HG03095 (cell line): ENCODE measurements around the gene HELZ.
"Not testable (repeated sequence)": the region's sequence is repeated elsewhere in the genome, so short reads cannot be mapped to it uniquely, and the experiment has no call there.

Experiments used
- ATAC-seq: cut with Tn5 transposase; IDR thresholded peaks from one replicate; pipeline ENCODE4 v1.9.1; 2021; ENCODE audit warnings: moderate library complexity; ENCODE audit not compliant: unreplicated experiment

HELZ gene

GRCh38 chr17:67054608-67055007, 190.4 kb downstream of the HELZ start:
- ATAC-seq: no peak

- ATAC-seq: no peak
These were observed 190.9 kb downstream of the HELZ start for GRCh38 chr17:67054011-67054591.

GRCh38 chr17:67053438-67054000, 191.5 kb downstream of the HELZ start:
- ATAC-seq: no peak

- ATAC-seq: no peak
These were observed 192.1 kb downstream of the HELZ start for GRCh38 chr17:67052720-67053437.

- ATAC-seq: no peak
These were observed 193.2 kb downstream of the HELZ start for GRCh38 chr17:67051837-67052236.

GRCh38 chr17:67051155-67051538, 193.8 kb downstream of the HELZ start:
- ATAC-seq: no peak

- ATAC-seq: no peak
These were observed 194.4 kb downstream of the HELZ start for GRCh38 chr17:67050471-67051154.

DNA sequence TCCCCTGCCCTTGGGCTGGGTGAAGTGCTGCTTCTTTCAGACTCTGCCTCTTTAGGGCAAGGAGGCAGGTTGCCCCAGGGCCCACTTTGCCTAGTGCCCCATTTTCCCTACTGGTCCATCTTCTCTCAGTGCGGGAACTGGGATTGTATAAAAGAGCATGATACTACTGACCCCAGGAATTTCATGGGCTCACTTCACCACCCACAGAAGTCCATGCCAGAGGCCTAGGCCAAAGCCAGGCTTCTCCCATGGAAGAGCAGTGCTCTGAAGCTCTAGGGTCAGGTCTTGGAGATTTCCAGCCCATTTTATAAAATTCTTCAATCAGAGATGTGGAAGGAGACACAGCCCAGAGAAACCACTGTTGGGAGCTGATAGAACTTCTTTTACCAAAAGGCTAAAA, 194.9 kb downstream of the HELZ start:
- no peak for ATAC-seq

GRCh38 chr17:67049025-67049739, 195.8 kb downstream of the HELZ start:
- no peak for ATAC-seq

- no peak for ATAC-seq
These were observed 197.6 kb downstream of the HELZ start for GRCh38 chr17:67047382-67047781.

GRCh38 chr17:67046398-67046797, 198.6 kb downstream of the HELZ start:
- ATAC-seq: no peak

DNA sequence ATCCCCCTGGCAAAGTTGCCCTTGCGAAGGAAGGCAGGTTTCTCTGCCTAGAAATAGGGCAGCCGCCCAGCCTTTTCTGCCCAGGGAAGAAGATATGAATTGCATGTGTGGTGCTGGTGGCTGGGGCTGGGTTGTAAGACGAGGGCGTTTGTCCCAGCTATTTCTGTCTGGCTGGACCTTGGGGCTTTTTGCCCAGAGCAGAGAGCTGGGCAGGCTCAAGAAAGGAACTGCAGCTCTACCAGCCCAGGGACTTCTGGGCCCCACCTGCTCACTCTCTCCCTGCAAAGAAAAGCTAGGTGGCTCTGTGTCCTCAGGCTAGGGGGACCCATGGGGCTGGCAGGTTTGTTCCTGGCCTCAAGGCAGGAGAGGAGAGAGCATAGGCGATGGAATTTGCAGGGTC, 200.1 kb downstream of the HELZ start:
- ATAC-seq: no peak

DNA sequence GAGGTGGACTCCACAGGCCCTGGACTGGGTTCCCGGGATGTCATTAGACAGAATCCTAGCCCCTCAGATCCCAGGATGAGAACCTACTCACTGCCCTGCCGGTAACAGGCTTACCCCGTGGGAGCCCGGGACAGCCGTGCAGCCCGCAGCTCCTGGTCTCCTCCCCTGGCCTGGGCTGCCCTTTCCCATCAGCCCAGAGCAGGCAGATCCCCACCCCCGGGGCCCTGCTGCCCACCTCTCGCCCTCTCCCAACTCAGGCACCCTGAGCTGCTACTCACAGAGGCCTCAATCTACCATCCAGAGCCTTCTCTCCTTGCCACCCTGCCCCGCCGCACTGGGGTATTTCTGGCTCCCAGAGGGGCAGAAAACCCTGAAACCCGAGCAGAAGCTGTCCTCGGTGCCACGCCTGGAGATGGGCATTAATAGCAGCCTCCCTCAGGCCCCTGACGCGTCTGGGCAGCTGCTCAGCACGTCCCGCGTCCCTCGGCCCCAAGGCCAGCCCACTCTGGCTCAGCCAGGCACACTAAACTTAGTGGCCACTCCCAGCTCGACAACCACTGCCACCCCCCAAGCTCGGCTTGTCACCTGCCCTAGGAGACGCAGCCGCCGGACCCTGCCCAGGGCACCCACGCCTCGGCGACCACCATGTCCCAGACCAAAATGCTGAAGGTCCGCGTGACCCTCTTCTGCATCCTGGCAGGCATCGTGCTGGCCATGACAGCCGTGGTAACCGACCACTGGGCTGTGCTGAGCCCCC, 200.8 kb downstream of the HELZ start, which contains the start of gene CACNG1:
CACNG1 (plus strand) TSS at position 539 of the 757 bp plus-strand sequence; CDS start at position 646, 107 bp downstream.
- no peak for ATAC-seq

DNA sequence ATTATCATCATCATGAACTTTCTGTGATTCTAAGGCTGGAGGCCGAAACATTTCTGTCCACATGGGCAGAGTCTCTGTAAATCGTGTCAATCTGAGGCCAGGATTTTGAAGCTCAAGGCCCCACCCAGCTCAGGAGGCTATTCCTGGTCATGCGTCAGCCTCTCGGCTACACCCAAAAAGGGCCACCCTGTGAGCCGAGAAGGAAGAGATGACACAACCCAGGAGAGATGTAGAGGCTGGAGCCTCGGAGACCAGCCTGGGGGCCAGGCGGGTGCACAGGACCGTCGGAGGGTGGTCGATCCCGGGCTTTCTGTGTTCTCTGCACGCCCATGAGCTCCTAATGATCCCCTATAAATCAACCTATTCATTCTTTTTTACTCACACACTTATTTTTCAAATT, 201.7 kb downstream of the HELZ start:
- ATAC-seq: no peak

DNA sequence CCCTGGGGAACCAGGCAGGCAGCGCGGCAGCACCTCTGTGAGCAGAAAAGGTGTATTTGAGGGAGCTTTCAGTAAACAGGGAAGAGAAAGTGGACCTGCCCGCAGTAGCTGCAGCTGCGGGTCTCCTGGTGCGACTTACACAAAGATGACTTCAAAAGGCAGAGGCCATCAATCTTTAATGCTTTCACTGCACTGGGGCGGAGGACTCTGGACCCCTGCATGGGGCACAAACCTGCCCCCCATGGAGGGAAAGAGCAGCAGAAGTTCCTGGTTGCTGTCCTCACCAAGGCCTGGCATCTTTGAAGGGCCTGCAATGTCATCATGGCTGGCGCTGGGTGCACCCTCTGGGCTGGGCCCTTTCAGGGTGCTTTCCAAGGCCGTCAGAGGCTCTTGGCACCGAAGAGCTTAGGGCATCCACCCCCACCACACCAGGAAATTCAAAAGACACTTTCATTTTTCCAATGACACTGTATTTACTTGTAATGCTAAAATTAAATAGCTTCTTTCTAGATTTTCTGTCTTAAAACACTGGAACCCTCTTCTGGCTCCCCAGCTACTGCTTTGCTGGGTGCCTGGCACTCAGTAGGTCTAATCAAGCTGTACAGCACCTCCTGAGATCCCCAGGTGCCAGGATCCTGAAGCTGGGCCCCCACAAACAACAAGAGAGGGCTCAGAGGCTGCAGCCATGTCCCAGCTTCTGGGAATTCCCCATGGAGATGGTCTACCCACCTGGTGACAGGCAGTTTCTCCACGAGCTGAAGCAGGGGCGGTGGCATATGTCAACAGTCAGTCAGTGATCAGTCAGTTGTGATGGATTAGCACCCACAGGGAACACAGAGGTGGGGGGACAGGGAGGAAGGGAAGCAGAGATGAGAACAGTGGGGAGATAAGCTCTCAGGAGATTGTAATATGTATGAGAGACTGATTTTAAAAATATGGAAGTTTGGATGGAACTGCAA, 202.8 kb downstream of the HELZ start:
- no peak for ATAC-seq

DNA sequence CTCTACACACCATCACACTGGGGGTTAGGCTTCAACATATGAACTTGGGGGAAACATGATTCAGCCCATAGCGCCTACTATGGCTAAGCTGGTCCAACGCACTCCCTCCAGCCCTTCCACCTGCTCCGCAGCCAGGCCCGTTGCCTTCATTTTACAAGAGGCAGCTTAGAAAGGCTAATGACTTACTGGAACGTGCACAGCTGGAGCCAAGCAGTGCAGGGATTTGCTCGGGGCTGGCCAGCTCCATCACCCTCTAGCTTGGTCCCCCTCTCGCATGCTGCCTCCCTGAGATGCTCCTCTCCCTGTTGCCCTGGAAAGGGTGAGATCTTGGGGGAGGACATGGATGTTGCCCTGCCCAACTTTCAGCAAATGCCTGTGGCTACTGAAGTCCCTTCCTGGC, 203.5 kb downstream of the HELZ start:
- no peak for ATAC-seq

DNA sequence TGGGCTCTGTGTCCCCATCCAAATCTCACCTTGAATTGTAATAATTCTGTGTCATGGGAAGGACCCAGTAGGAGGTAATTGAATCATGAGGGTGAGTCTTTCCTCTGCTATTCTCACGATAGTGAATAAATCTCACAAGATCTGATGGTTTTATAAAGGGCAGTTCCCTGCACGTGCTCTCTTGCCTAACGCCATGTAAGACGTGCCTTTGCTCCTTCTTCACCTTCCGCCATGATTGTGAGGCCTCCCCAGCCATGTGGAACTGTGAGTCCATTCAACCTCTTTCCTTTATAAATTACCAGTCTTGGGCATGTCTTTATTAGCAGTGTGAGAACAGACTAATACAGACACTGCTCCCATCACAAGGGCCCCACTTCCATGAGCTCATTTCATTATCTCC, 203.9 kb downstream of the HELZ start:
- ATAC-seq: not testable (repeated sequence)

DNA sequence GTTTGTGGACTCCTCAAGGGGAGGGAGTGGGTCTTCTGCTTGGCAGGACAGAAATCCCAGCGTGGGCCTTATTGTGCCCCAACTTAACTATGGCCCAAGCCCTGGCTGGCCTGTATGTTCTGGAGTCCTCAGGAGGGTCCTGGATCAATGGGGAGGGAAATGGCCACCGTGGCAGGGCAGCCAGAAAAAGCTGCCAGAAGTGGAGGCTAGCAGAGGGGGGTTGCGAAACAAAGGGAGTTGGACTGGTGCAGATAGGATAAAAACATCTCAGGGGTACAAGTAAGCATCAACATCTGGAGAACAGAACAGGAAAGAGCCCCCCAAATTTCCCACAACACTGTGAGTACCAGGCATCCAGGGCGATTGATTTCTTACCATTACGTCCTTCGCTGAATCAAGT, 204.3 kb downstream of the HELZ start:
- ATAC-seq: no peak

- ATAC-seq: no peak
These were observed 206.1 kb downstream of the HELZ start for GRCh38 chr17:67038861-67039365.
